HG03060 (cell line): ENCODE data around the gene FGFR1OP2.

Source experiments
- ATAC-seq: cut with Tn5 transposase; IDR thresholded peaks from one replicate; pipeline ENCODE4 v1.9.1; 2021; ENCODE audit warnings: low read depth, moderate number of reproducible peaks; ENCODE audit not compliant: unreplicated experiment

FGFR1OP2 gene

DNA sequence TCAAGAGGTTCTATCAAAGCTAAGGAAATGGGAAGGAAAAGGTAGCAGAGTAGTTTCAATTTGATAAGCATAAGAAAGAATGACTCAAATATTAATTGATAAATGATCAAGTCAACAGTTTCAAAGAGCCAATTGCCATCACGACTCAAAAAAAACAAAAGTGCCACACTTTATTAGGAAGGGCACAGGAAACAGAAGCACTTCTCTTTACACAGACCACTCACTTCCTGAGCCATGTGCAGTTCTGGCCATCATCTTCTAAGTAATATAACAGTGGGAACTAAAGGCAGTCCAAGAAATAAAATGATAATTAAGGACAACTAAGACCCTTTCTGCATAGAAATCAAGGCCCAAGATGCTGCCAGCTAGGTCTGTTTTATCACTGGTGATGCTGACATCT lies 62.7 kb downstream of the FGFR1OP2 start:
- no peak for ATAC-seq

DNA sequence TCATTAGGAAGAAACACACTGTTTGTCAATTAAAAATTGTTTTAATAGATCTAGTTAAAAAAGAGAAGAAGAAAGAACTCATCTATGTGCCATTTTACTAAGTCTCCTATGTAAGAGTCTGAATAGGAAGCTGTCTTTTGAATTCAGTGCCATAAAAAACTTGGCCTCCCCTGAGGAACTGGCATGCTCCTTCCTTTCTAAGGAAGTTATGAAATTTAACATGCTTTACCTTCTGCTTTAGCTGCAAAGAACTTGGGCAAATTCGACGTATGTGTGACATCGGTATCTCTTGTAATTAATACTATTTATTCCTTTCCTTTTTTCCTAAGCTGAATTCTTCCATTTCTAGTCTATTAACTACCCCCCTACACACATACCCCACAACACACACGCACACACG lies 63.4 kb downstream of the FGFR1OP2 start:
- no peak for ATAC-seq

DNA sequence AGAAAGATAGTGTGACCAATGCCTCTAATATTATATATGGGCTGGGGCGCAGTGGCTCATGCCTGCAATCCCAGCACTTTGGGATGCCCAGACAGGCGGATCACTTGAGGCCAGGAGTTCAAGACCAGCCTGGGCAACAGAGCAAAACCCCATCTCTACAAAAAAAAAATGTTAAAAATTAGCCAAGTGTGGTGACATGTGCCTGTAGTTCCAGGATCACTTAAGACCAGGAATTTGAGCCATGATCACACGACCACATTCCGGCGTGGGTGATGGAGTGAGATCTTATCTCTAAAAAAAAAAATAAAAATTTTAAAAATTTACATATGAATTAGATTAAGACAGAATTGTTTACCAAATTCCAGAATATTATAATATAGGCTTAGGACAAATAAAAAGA lies 63.9 kb downstream of the FGFR1OP2 start:
- ATAC-seq = no peak

DNA sequence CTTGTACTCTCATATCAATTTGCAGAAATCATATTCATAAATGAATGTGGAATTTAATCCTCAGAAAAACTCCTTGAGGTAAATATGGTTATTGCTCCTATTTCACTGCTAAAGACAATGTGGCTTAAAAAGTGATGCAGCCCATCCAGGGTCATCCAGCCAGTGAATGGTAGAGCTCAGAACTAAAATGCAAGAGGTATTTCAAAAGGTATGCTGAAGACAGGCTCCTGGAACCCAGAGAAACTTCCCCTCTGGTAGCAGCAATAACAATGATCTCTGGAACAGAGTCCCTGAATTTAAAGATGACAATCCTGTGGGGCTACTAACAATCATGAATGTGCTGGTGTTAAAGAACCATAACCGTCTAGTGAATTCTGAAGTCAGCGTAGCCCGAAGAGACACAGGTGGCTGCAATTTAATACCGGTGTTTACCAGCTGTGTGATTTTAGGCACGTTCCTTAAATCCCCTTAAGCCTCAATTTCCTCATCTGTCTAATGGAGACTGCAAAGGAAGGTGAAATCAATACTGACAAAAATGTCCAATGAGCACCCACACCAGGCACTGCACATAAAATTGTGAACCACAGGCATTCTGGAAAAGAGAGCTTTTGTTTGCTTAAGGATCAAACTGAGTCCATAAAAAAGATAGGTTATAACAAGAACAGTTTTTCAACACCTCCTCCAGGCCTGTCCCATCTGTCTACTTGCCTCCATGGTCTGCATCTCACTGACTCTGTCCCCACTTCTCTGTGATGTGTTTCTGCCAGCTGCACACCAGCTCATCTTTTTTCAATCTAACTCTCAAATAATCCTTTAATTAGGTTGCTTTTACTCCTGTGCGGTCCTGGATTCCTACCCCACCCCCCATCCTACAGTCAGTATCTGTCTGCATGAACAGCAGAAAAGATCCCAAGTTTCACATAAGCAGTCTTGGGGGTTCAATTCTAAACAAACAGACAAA lies 65.4 kb downstream of the FGFR1OP2 start:
- no peak for ATAC-seq

DNA sequence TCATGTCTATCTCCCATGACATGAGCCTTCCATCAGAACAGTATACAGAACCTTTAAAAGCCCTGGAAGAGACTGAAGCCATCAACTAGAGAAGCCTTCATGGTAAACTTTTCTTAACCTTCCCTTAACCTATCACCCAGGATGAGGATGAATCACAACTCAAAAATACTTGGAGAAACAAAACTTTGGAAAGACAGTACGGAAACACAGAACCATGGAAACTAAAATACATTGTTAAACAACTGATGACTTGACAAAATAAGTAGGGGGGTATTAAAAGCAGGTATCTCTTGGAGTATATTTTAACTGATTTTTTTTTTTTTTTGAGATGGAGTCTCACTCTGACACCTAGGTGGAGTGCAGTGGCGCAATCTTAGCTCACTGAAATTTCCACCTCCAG lies 67.2 kb downstream of the FGFR1OP2 start:
- no peak for ATAC-seq

DNA sequence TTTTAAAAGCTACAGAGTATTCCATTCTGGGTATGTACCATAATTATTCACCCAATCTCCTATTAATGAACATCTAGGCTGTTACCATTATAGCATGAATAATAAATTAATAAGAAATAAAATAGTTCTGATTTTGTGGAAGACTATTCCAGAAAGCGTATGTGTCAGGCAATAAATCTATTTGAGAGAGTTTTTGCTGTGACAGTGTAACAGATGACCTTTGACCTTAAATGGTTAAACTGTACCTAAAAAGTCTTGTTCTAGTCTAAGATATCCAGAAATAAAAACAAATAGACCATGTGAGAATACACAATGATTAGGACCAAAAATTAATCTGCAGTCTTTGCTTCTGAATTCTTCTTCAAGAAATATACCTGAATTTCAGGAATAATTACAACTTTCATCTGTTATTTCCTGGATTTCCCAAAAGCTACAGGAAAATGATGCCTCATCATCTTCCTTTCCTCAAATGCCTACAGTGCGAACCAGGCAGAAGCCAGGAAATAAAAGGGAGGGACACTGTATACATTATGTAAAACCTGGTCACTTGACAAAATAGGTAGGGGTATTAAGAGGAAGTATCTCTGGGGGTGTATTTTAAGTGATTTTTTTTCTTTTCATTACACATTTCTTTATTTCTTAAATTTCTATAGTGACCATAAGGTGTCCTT lies 68.7 kb downstream of the FGFR1OP2 start:
- no peak for ATAC-seq

DNA sequence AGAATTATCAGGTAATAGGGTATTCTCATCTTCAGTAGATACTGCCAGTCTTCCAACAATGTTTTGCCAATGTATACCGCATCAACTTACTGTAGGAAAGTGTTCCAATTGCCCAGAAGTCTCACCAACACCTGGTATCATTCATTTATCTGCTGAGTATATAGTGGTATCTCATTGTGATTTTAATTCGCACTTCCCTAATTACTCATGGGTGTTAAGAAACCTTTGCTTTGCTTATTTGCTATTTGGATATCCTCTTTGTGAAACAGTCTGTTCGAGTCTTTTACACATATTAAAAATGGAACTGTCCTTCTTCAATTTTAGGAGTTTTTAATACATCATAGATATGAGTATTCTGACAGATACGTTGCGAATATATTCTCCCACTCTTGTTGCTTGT lies 69.8 kb downstream of the FGFR1OP2 start:
- no peak for ATAC-seq

DNA sequence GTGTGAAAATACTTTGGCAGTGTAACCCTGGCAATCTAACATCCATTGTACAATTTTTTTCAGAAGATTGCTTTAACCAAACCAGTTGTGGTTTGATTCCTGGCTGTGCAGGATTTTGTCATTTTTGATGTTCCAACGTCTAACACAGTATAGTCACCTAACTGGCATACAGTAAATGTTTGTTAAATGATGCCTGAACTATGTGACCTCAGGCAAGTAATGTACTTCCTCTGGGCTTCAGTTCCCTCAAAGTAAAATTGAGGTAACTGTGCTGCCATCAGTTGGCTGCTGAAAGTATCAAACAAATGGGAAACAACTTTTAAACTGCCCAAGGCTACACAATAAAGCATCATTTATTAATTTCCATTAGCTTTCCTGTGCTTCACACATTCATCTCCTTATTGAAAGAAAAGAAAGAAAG lies 71.6 kb downstream of the FGFR1OP2 start:
- ATAC-seq = no peak

DNA sequence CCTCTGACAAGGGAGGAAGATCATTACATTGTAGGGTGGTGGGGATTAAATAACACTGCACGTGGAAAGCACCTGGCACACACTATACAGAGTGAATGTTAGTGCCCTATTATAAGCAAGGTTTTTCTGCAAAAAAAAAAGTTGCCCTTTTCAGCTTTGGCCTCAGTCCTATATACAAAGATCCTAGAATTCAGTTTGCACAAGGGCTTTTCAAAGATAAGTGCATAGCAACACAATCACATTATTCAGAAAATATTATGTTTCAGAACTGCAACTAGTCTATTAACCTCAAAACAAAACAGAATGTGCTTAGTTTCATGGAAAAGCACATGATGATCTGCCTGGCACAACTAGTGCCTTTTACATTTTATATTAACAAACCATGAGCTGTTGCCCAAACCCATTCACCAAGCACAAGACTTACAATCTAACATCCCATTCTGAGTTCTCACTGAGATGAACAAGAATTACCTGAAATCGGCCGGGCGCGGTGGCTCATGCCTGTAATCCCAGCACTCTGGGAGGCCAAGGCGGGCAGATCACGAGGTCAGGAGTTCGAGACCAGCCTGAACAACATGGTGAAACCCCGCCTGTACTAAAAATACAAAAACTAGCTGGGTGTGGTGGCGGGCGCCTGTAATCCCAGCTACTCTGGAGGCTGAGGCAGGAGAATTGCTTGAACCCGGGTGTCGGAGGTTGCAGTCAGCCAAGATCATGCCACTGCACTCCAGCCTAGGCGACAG lies 74.1 kb downstream of the FGFR1OP2 start:
- ATAC-seq = no peak

DNA sequence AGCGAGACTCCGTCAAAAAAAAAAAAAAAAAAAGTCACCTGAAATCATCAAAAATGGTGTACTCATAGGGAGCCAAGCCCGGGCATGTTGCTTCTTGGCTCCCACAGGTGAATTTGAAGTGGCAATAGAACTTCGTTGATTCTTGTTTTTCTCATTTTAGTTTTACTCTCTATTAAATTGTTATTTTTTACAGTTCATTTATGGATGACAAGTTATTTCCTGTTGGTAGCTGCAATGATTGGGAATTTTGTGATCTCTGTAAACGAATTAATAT lies 74.6 kb downstream of the FGFR1OP2 start:
- no peak for ATAC-seq

DNA sequence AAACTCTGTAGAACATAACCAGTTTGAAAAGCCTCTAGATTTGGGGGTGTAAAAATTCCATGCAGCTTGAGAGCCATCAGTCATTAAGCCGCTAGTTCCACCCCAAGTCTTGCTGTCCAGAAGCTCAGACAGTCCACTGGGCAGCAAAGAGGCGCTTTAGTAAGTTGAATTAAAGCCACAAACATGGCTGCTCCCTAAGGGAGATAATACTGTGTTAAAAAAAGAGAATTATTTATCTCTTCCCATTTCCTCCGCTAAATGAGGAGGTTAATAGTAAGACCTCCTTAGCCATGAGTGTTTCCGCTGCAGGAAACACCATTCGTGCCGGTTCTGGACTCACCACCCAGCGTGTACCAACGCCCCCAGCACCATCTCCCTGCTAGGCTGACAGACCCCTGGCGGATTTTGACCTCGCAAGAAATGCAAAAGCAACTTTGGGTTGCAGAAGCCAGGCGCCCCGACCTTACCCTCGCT lies 75.4 kb downstream of the FGFR1OP2 start:
- peak; percentile 6 for ATAC-seq

DNA sequence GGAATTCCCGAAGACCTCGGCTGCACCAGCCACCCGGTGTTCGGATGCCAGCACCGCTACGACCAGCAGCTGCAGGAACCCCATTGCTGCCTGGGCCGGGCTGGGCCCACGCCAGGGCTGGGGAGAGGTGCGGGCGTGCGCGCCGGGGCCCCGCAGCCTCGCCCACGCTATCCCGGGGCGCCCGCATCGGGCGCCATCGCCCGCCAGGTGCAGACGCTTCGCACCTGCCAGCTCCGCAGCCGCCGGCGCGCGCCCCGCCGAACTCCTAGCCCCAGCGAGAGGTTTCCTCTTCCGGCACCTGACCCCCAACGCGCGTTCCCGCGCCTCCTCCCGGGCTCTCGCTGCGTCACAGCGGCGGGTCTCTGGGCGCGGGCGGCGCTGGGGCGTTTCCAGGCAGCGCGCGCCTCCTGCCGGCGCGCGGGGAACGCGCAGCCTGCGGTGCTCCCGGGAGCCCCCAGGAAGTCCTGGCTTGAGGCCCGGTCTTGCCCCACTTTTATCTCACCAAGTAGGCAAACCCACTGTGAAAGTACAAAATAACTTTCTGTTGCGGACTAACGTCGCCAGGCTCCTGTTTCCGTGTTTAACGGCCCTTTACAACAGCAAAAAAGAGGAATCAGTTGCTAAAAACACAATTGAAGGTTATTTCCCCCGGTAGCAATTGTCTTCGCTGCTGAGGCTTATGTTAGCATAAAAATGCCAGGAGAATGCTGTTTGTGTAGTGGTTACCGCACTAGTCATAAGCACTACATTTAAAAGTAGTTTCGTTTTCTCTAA lies 76.0 kb downstream of the FGFR1OP2 start, which contains the start of gene TM7SF3:
TM7SF3 (minus strand) TSS at position 300 of the 774 bp plus-strand sequence; CDS start at position 84, 216 bp downstream.
- peak; percentile 60 for ATAC-seq

DNA sequence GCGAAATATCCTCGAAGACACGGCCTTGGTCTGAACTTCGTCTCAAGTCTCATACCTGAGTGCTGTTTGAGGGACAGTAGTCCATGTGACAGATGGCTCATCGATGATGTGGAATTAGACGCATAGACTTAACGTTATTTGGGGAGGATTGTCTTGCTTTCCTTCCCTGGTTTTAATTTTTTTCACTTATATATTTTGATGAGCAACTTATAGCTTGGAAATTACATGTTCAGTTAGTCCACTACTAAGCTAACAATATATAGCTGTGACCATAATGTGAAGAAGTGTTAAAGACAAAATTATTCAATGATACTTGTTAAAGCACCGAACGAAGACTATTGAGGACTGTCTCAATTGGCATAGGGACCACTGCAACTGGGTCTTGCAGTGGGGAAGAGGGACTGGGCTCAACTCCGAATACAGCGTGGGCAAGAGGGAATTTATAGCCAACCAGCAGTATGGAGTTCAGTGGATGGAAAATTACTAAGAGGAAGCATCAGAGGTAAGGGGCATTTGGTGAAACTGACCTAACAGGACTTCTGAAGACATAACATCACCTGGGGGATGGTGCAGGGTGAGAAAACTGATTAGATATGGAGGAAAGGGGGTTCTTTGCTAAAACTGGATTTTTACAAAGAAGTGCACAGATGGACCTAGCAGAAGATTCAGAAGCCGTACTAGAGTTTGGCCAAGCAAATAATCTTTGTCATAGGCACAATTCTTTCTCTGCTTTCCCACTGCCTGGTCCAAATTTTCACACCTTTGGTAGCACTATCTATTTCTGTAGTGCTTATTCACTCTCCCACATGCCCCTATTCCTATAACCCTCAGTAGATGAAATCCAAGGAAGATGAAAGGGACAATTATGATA lies 76.8 kb downstream of the FGFR1OP2 start:
- no peak for ATAC-seq

DNA sequence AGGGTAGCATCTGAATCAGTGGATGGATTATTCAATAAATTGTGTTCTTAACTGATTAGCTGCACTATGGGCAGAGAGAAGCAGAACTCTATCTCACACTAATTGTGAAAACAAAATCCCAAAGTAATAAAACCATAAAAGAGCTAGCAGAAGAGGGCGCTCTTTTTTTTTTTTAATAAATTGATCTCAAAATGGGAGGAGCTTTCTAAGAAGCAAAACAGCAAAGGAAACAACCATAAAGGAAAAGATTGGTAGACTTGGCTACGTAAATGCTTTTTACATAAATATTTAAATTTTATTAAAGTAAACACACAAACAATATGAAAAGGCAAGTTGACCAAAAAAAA lies 77.4 kb downstream of the FGFR1OP2 start:
- no peak for ATAC-seq
